Hippocampal formation (tissue), 2 donors: Measurements from ENCODE around the gene ZNF362.
"Not testable (repeated sequence)": the region's sequence is repeated elsewhere in the genome, so short reads cannot be mapped to it uniquely, and the experiment has no call there.

Experiments
- DNase-seq, 2 donors: peaks; one replicate each; lab custom pipeline; 2025; lab: John Stamatoyannopoulos, UW

Gene ZNF362

GRCh38 chr1:33284049-33284448 is 27.8 kb downstream of the ZNF362 start:
- no peak for DNase-seq

- no peak for DNase-seq
Measured at GRCh38 chr1:33286451-33287185, 30.3 kb downstream of the ZNF362 start.

- no peak for DNase-seq
Measured at GRCh38 chr1:33287317-33287716, 31.0 kb downstream of the ZNF362 start.

DNA sequence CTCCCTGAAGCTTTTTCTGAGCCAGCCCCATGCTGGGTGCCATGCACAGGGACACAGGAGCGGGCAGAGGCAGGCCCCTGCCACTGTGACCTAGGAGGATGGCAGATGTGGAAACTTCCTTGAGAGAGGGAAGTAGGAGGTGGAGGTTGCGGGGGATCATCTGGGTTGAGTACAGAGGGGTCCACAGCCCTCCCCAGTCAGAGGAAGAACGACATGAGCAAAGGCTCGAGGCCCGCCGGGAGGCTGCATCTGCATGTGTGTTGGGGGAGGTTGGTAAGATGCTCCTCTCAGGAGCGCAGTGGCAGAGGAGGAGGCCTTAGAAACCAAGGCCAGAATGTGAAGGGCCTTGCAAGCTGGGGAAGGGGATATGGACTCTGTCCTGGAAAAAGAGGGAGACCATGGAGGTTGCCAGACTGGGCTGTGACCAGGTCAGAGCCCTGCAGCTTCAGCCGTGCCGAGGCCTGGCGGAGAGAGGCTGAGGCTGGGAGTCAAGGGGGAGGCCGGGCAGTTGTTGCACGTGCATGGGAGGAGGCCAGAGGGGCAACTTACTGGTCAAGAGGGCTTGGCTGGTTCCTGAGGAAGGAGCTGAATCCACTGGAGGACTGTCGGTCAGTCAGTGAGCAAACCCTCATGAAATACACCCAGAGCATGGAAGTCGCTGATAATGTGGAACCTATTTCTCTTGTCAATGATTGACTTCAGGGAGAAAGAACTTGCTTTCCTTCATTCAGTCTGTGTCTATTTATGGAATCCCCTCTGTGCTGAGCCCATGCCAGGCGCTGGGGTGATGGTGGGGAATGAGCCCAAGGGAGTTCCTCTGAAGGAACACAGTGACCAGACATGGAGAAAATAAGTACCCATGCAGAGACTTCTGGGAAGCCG is 32.9 kb downstream of the ZNF362 start:
- no peak for DNase-seq

DNA sequence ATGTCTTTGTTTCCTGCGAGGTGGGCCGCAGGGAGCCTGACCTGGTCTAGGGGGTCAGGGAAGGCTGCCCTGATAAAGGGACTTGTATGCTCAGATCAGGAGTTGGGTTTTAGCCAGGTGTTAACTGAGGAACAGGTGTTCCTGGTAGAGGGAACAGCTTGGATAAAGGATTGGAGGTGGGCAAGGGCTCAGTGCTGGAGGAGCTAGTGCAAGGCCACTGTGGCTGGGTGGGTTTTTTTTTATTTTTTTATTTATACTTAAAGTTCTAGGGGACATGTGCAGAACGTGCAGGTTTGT is 33.5 kb downstream of the ZNF362 start:
- DNase-seq: no peak

DNA sequence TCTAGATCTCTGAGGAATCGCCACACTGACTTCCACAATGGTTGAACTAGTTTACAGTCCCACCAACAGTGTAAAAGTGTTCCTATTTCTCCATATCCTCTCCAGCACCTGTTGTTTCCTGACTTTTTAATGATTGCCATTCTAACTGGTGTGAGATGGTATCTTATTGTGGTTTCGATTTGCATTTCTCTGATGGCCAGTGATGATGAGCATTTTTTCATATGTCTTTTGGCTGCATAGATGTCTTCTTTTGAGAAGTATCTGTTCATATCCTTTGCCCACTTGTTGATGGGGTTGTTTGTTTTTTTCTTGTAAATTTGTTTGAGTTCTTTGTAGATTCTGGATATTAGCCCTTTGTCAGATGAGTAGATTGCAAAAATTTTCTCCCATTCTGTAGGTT is 34.3 kb downstream of the ZNF362 start:
- not testable (repeated sequence) for DNase-seq

DNA sequence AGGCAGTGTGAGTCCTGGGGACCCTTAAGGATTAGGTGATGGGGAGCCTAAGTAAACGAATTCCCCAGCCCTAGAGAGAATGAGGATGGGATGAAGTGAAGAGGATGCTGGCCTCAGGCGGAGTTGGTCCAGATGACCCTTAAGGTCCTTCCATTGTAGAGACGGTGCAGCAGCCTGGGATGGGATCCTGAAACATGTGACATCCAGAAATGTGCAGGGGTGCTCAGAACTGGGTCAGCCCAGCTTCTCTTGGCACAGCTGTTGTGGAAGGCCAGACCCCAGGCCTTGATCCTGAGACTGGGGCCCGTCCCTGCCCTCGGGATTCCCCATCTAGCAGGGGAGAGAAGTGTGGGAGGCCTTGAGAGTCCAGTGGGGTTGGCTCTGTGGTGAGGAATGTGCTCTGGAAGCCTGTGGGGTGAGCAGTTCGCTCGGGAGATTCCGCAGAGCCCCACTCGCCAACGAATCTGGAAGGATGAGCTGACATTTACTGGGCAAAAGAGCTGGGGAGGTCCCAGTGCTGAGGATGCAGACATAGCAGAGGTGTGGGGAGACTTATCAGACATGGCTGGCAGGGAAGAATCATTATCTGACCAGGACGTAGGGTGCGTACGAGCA is 36.5 kb downstream of the ZNF362 start:
- DNase-seq: no peak

- DNase-seq: no peak
Measured at GRCh38 chr1:33294071-33295010, 38.0 kb downstream of the ZNF362 start.

GRCh38 chr1:33295023-33295422 is 38.7 kb downstream of the ZNF362 start:
- DNase-seq: no peak

DNA sequence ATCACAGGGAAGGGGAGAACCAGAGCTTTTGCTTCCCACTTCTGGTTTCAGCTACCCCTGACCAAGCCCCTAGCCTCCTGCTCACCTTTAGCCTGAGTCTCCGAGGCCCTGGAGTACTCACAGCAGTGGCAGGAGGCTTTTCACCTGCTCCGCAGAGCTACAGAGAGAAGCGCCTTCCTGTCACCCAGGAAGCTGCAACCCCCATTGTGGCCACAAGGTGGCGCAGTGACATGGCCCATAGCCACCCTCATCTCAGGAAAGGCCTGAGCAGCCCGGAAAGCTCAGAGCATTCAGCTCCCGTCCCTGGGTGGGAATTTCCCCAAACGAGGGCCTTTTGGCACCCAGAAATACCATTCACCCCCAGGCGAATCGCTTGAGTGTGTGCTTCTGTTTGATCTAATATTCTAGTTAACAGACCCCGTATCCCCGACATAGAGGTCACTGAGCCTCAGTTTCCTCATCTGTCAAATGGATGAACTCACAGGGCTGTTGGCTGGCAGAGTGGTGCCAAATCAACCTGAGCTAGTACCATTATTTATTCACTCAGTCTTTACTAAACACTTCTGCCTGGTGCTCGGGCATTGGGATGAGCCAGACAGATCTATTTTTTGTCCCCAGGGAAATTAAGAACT is 39.3 kb downstream of the ZNF362 start:
- peak; percentile 54 to 78 for DNase-seq

DNA sequence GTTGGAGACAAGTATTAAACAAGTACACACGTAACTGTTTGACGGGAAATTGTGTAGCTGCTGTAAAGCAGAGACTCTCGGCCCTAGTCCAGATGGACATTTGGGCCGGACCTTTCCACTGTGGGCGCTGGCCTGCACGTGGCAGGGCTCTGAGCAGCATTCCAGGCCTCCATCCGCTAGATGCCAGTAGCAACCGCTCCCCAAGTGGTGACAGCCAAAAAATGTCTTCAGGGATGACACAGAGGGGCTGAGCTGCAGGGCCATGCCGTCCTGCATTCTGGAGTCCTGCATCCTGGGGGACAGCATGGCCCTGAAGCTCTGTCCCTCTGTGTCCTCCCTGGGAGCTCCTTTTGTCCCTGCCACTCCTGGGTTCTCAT is 39.8 kb downstream of the ZNF362 start:
- no peak for DNase-seq

DNA sequence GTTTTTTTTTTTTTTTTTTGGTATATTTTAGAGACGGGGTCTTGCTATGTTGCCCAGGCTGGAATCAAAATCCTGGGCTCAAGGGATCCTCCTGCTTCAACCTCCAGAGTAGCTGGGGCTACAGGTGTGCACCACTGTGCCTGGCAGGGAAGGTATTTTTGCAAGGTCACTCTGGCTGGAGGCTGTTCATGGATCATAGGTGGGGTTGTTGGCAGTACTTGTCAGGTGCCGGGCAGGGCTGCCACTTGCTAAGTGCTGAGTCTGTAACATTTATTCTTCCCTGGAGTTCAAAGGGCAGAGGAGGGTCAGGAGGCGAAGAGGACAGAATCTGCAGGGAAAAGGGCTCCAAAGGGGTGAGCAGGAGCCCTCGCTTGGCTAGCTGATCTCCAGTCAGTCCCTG is 40.5 kb downstream of the ZNF362 start:
- no peak for DNase-seq

DNA sequence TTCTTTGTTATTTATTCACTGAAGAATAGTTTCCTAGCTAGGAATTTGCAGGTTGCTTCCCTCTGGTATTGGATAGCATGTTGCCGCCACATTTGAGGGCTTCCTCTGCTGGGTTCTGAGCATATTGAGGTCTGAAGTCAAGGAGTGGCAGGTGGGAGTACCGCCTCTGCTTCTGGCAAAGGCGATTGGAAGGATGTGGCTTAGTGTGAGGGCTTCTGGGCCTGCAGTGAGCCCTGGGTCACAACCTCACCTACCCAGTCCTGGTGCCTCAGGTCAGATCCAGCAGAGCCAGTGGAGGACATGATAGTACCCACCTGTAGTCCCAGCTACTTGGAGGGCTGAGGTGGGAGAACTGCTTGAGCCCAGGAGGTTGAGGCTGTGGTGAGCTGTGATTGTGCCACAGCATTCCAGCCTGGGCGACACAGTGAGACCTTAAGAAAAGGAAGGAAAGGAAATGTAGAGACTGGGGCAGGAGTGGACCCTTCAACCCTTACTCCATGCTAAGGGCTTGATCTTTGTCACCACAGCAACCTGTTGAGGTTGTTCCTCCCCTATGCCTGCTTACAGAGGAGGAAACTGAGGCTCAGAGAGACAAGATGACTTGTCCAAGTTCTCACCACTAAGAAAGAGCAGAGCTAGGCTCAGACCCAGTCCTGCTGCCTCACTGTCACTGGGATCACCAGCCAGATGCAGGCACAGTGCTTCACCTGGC is 41.8 kb downstream of the ZNF362 start:
- DNase-seq: no peak

GRCh38 chr1:33298623-33299277 is 42.5 kb downstream of the ZNF362 start:
- DNase-seq: no peak

DNA sequence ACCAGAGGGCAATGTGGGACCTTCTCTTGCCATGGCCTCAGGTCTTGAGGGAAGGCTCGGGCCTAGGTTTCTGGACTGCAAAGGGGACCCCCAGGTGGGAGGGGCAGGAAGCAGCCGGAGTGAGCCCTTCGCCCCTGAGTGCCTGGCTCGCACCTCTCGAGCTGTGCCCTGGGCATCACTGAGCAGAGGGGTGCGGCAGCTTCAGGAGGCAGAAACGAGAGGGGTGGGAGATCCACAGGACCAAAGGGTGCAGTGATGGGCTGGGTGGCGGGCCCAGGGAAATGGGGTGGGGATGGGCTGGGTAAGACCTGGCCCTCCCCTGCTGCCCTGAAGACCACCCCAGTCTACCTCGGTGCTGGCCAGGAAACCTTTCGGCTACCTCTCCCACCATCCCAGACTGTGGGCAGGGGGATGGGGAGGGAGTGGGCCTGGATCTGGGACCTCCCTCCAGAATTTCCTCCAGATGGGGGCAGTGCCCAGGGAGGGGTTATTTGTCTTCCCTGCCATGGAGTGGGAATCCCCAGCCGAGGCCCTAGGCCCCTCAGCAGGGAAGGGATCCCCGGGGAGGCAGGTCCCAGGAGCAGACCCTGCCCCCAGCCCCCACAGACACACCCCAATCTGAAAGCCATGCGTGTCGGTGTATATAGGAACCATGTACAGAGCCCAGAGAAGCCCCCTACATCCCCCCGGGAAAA is 43.3 kb downstream of the ZNF362 start:
- DNase-seq: no peak

DNA sequence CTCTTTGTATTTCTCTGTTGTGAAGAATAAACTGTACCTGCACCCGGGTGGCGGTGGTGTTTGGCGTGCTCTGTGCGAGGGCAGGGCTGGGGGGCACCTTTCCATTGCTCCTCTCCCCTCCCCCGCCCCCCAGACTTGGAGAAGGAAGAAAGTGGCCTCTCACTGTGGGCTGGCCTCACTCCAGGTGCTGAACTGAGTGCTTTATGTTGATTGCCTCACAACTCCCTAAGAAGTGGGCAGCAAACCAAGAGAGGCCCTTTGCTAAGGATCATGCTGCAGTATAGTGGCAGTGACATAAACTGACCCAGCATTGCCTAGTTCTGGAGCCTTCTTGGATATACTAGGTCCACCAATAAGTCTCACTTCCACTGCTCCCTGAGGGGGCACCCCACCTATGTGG is 44.4 kb downstream of the ZNF362 start:
- DNase-seq: no peak

DNA sequence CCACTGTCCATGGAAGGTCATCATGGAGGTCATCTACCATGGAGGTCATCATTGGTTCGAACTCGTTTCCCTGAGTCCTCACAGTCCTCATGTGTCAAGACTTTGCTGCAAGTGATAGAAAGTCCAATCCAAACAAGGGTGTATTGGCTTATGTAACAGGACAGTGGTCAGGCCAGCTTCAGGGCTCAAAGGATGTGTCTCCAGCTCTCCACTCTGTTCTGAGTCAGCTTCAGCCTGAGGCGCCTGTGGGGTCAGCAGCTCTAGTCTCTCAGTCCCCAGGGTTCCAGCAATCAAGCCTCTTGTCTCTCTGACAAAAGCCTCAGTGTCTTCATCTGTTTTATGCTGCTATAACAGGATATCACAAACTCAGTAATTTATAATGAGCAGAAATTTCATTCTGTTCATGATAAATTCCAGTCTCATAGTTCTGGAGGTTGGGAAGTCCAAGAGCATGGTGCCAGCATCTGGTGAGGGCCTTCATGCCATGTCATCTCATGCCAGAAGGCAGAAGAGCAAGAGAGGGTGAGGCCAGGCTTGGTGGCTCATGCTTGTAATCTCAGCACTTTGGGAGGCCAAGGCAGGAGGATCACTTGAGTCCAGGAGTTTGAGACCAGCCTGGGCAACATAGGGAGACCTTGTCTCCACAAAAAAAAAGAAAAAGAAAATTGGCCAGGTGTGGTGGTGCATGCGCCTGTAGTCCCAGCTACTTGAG is 45.1 kb downstream of the ZNF362 start:
- no peak for DNase-seq

DNA sequence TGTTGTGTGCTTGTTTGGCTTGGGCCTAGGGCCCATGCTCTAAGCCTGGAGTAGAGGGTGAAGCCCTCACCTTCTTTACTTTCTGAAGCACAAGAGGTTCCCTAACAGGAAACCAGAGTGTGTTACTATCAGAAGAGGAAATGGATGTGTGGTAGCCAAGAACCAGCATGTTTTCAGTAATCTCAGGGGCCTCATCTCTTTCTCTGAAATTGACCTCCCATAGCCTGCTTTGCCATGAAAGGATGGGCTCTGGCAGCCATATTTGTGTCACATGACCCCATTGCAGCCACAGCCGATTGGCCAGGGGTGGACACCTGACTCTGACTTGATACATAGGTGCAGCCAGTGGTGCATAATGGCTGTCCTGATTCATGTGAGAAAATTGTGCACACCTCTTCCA is 46.0 kb downstream of the ZNF362 start:
- no peak for DNase-seq

- no peak for DNase-seq
Measured at GRCh38 chr1:33305016-33305415, 48.7 kb downstream of the ZNF362 start.
